Right renal cortex interstitium (tissue), 3 donors: Measurements from ENCODE around the gene TMTC3. TPM values are rescaled to one million over a fixed set of nuclear protein-coding genes. Genes with fewer than 3 reads are reported as not detected.
"Not testable (repeated sequence)": the region's sequence is repeated elsewhere in the genome, so short reads cannot be mapped to it uniquely, and the experiment has no call there.

Experiments used
- DNase-seq, 3 donors: peaks; one replicate each; pipeline ENCODE4 v3.0.0-alpha.2; 2013; ENCODE audit warnings: low read depth in 3 of 3, low spot score in 2 of 3
- polyA plus RNA-seq, 3 donors: library from polyadenylated mRNA; unstranded; fragments of 120-200 nt; gene quantifications; one replicate each; pipeline ENCODE4 v1.2.1, GENCODE V29; 2013; ENCODE audit not compliant: insufficient read length in 3 of 3

Gene TMTC3
- polyA plus RNA-seq, 3 donors = 24.1 to 26.6 (median 24.6) TPM

GRCh38 chr12:88156075-88156654, 14.1 kb downstream of the TMTC3 start:
- DNase-seq = no peak

GRCh38 chr12:88163371-88163770, 21.3 kb downstream of the TMTC3 start:
- no peak for DNase-seq

GRCh38 chr12:88166179-88166578, 24.1 kb downstream of the TMTC3 start:
- no peak for DNase-seq

GRCh38 chr12:88167384-88167783, 25.3 kb downstream of the TMTC3 start:
- no peak for DNase-seq

GRCh38 chr12:88172844-88173407, 30.8 kb downstream of the TMTC3 start:
- DNase-seq = no peak

GRCh38 chr12:88175544-88175943, 33.4 kb downstream of the TMTC3 start:
- no peak for DNase-seq

- no peak for DNase-seq
Measured at GRCh38 chr12:88179436-88180014, 37.4 kb downstream of the TMTC3 start.

GRCh38 chr12:88181881-88182280, 39.8 kb downstream of the TMTC3 start:
- no peak for DNase-seq

GRCh38 chr12:88182416-88182815, 40.3 kb downstream of the TMTC3 start:
- no peak for DNase-seq

GRCh38 chr12:88184196-88184595, 42.1 kb downstream of the TMTC3 start:
- DNase-seq = no peak

- no peak for DNase-seq
Measured at GRCh38 chr12:88185279-88185678, 43.2 kb downstream of the TMTC3 start.

GRCh38 chr12:88185988-88186387, 43.9 kb downstream of the TMTC3 start:
- DNase-seq = no peak

- DNase-seq = no peak
Measured at GRCh38 chr12:88187571-88187970, 45.5 kb downstream of the TMTC3 start.

GRCh38 chr12:88188180-88188579, 46.1 kb downstream of the TMTC3 start:
- DNase-seq = no peak

GRCh38 chr12:88192426-88192825, 50.3 kb downstream of the TMTC3 start:
- no peak for DNase-seq

GRCh38 chr12:88194868-88195267, 52.8 kb downstream of the TMTC3 start:
- no peak for DNase-seq

GRCh38 chr12:88200029-88200428, 57.9 kb downstream of the TMTC3 start:
- DNase-seq = no peak

GRCh38 chr12:88202500-88202899, 60.4 kb downstream of the TMTC3 start:
- DNase-seq = no peak

GRCh38 chr12:88206601-88207000, 64.5 kb downstream of the TMTC3 start:
- DNase-seq = no peak

GRCh38 chr12:88207921-88208620, 66.0 kb downstream of the TMTC3 start:
- no peak for DNase-seq

GRCh38 chr12:88208661-88209060, 66.6 kb downstream of the TMTC3 start:
- DNase-seq = no peak

GRCh38 chr12:88210311-88210710, 68.2 kb downstream of the TMTC3 start:
- not testable (repeated sequence) for DNase-seq
